GM21619 (cell line): Measurements from ENCODE around the gene GDPD2.
"Not testable (repeated sequence)": the region's sequence is repeated elsewhere in the genome, so short reads cannot be mapped to it uniquely, and the experiment has no call there.

ENCODE experiments used
- ATAC-seq: cut with Tn5 transposase; IDR thresholded peaks from one replicate; pipeline ENCODE4 v1.9.1; 2021; ENCODE audit not compliant: unreplicated experiment

GDPD2 gene

DNA sequence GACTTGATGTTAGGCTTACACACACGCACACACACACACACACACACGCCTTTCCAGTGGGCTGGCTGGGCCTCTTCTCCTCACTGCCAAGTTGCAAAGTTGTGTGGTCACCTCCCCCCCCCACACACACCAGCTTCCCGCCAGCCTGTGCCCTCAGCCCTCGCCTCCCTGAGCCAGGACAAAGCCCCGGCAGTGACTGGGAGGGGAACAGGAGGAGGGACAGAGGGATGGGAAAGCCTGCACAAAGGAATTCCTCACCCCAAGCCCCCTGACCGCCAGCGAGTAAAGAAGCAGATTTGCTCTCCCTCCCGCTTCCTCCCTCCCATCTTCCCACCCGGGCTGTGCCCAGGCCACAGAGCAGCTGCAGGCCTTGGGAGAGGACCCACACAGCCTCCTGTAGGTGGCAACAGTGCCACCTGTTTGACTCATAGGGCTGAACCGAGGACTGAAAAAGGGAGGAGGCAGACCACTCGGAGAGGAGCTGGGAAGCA lies at the start of gene GDPD2:
GDPD2 (plus strand) TSS at position 464 of the 491 bp plus-strand sequence. CDS start 1,671 bp downstream, outside the sequence.
- ATAC-seq = no peak

- no peak for ATAC-seq
Observed at GRCh38 chrX:70386235-70386634, 36.9 kb upstream of the GDPD2 start.

DNA sequence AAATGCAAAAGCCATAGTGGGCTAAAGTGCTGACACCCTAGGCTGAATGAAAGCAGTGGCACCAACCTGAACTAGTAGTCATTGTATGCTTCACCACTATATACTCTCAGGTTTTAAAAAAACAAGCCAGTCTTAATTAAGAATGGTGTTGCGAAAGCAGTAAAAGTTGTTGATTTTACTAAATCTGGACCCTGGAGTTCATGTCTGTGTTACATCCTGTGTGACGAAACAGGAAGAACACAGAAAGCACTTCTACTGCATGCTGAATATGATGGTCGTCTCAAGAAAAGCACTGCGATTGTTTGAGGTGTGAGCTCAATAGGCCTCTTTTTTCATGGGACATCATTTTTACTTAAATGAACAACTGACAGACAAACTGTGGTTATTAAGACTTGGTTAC lies 24.2 kb upstream of the GDPD2 start:
- ATAC-seq = no peak

DNA sequence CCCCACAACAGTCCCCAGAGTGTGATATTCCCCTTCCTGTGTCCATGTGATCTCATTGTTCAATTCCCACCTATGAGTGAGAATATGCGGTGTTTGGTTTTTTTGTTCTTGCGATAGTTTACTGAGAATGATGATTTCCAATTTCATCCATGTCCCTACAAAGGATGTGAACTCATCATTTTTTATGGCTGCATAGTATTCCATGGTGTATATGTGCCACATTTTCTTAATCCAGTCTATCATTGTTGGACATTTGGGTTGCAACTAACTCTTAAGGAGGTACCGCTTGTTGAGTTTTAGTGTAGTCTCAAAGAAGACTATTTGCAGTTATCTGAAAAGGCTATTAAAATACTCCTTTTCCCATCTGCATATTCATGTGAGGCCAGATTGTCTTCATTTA lies 22.9 kb upstream of the GDPD2 start:
- not testable (repeated sequence) for ATAC-seq

DNA sequence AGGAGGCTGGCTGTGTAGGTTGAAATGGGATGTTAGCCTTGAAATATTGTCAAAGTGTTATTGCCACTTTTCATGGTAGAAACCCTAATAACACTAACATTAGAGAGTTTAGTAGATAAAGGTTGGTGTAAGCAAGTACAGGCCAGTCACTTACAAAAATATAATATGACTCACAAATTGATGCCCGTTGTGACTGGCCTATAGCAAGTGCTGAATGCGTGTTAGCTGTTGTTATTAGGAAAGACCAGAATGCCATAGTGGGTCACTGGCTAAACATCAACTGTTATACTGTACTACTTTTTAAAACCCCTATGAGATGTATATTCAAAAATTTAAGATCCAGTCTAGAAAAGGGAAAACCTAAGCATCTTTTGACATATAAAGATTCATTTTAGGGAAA lies 20.4 kb upstream of the GDPD2 start:
- ATAC-seq = no peak

- ATAC-seq = no peak
Observed at GRCh38 chrX:70405003-70405402, 18.1 kb upstream of the GDPD2 start.

DNA sequence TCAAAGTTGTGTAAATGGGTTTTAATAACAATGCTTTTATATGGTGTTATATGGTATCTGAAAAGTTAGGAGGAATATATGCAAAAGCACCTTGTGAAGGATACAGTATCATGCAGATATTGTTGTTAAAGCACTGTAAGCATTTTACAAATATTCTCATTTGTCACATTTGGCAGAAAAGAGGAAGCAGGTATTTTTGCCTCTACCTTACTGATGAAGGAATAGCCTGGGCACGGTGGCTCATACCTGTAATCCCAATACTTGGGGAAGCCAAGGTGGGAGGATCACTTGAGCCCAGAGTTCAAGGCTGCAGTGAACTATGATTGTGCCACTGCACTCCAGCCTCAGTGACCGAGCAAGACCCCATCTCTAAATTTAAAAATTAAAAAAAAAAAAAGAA lies 12.2 kb upstream of the GDPD2 start:
- no peak for ATAC-seq

- no peak for ATAC-seq
Observed at GRCh38 chrX:70411475-70411874, 11.6 kb upstream of the GDPD2 start.

DNA sequence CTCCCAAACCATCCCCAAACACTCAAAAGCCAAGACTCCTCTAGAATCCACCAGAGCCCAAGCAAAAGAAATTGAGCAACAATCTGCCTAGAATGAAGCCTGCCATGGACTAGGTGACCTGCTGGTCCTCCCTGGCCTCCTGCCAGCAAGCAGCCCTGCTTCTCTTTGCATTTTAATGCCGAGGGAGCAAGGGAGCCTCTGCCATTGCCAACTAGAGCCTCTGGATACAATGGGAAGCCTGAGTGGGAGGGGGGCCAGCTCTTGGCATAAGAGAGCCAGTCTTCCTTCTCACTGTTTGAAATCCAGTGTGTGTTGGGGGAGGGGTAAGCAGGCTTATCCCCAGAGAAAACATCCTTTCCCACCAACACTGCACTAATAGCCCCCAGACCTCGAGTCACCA lies 1.5 kb upstream of the GDPD2 start:
- ATAC-seq = no peak

- no peak for ATAC-seq
Observed at GRCh38 chrX:70423936-70424675, 992 bp downstream of the GDPD2 start.

DNA sequence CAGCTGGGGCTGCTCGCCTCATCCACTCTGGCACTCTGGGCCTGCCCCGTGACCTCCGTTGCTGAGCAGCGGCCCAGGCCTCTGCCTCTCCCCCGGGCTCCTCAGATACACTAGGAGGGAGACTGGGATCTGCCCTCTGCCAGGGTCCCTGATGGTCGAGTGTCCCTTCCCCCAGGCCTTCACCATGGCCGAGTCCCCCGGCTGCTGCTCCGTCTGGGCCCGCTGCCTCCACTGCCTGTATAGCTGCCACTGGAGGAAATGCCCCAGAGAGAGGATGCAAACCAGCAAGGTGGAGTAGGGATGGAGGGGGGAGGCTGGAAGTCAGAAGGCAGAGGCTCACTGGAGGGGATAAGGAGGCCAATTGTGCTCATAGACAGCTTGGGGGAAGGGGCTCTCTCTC lies 1.7 kb downstream of the GDPD2 start:
- no peak for ATAC-seq

DNA sequence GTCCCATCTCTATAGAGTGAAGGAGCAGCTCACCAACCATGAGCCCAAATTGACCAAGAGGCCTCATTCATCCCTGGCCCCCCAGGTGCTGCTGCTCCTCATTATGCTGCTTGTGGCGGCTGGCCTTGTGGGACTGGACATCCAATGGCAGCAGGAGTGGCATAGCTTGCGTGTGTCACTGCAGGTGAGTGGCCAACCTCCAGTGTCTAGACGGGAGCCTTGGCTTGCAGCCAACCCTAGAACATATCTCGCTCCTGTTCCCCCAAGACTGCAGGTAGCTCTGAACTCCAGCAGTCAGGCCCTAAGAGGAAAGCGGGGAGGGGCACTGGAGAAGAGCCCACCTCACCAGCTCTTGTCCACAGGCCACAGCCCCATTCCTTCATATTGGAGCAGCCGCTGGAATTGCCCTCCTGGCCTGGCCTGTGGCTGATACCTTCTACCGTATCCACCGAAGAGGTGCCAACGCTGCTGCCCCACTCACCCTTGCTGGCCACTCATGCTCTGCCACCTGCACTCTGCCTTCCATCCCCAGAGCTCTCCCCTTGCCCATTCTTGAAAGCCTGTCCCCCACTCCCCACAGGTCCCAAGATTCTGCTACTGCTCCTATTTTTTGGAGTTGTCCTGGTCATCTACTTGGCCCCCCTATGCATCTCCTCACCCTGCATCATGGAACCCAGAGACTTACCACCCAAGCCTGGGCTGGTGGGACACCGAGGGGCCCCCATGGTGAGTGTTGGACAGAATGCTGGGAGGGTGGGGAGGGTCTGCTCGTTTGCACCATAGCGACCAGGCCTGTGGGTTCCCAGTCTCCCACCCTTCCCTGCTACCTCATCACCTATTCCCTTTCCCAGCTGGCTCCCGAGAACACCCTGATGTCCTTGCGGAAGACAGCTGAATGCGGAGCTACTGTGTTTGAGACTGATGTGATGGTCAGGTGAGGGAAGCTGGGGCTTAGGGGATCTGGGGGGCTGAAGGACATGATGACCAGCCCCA lies 3.5 kb downstream of the GDPD2 start:
- ATAC-seq = no peak

GRCh38 chrX:70427365-70427764 lies 4.3 kb downstream of the GDPD2 start:
- ATAC-seq = no peak

DNA sequence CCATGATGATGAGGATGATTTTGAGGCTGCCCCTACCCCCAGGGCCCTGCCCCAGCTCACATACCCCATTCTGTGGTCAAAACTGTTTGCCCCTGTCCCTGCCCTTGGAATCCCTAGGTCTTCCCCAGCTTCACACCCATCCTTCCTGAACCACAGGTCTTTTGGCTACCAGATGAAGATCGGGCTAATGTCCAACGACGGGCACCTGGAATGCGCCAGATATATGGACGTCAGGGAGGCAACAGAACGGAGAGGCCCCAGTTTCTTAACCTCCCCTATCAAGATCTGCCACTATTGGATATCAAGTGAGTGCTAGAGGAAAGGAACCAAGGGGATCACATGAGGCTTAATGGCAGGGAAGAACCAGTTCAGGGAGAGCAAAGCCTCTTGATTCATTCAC lies 6.6 kb downstream of the GDPD2 start:
- no peak for ATAC-seq

- ATAC-seq = no peak
Observed at GRCh38 chrX:70432936-70433847, 10.1 kb downstream of the GDPD2 start.

GRCh38 chrX:70433848-70434351 lies 10.8 kb downstream of the GDPD2 start:
- peak; percentile 60 for ATAC-seq

DNA sequence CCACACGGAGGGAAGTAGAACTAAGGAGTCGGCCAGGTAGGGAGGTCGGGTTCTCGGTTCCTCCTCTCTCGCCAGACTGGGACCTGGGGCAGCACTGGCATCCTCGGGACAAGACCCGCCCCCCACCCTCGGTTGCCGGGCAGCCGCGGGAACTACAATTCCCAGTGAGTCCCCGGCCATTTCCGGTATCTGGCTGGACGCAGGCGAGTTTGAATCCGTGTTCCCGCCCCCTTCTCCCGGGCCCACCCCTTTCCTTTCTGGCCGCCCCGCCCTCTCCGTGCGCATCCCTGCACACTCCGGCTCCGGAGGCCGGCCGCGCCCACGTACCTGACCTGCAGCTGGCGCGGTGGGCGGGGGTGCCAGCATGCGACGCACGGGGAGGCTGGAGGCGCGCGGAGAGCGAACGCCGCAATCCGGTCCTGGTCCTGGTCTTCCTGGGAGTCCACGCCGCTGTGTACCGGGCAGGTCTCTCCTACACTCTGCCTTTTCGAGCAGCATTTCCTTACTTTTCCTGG lies 11.3 kb downstream of the GDPD2 start:
- peak; percentile 66 for ATAC-seq

GRCh38 chrX:70434914-70435586 lies 11.9 kb downstream of the GDPD2 start:
- ATAC-seq = no peak

DNA sequence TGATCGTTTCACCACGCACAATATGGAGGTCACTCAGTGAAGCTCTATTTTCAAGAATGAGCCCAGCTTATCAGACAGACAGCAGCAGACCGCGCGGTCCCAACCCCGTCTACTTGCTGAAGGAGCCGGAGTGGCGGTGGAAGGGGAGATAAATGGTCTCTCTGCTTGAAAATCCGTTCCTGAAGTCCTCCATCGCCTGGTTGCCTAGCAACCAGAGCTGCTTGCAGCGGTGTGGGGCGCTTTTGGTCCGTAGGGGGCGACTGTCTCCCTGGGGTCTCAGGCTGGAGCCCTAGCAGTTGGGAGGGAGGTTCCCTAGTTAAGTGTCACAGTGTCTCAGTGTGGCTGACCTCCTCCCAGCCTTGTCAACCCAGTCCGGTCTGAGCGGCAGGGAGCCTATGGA lies 13.2 kb downstream of the GDPD2 start:
- ATAC-seq = no peak

GRCh38 chrX:70437011-70437410 lies 13.9 kb downstream of the GDPD2 start:
- ATAC-seq = no peak
